Panc1 (cell line): ENCODE results near the gene SULT1C3. TPM values are rescaled to one million over a fixed set of nuclear protein-coding genes. Genes with fewer than 3 reads are reported as not detected.

ENCODE experiments used
- ATAC-seq: fragments of 200-7000 bp; cut with Tn5 transposase; 2 replicates; pipeline ENCODE4 v1.9.1; 2020; ENCODE audit warnings: mild to moderate bottlenecking, moderate library complexity
- BruUV-seq: library from RNA; stranded (reverse); fragments of 400-500 nt; replicated peaks from 2 replicates; lab custom pipeline; 2021; lab: Mats Ljungman, UMichigan
- CTCF ChIA-PET: fragments of 300-600 bp; sonication (Branson Sonifier 250); formaldehyde crosslinking; loops from one replicate; lab custom pipeline; 2022; ENCODE audit warnings: antibody characterized with exemption; lab: Charles Lee
- POLR2A ChIA-PET: fragments of 300-600 bp; sonication (Branson Sonifier 250); formaldehyde crosslinking; loops from one replicate; lab custom pipeline; 2022; ENCODE audit warnings: antibody characterized with exemption; lab: Charles Lee
- DNase-seq: peaks from one replicate; pipeline ENCODE4 v3.0.0-alpha.2; 2010; ENCODE audit warnings: low read depth, low spot score
- H3K27ac ChIP-seq: 2 replicates; pipeline ENCODE4 v1.5.1; 2011; ENCODE audit warnings: mild to moderate bottlenecking, low read length, inconsistent platforms
- H3K27me3 ChIP-seq: fragments of 200-500 bp; sonication (Bioruptor generic); 2 replicates; pipeline ENCODE4 v1.6.0; 2014; ENCODE audit warnings: low read length, inconsistent platforms; ENCODE audit not compliant: control insufficient read depth, insufficient read depth
- H3K36me3 ChIP-seq: fragments of 200-500 bp; sonication (Bioruptor generic); 2 replicates; pipeline ENCODE4 v1.5.1; 2014; ENCODE audit warnings: inconsistent platforms, mild to moderate bottlenecking, low read length, moderate library complexity; ENCODE audit not compliant: control insufficient read depth, insufficient read depth
- H3K4me1 ChIP-seq: 2 replicates; pipeline ENCODE4 v1.5.1; 2011; ENCODE audit warnings: inconsistent platforms, mild to moderate bottlenecking, low read length, moderate library complexity; ENCODE audit not compliant: control insufficient read depth, insufficient read depth
- H3K4me3 ChIP-seq, 2 experiments: 2 replicates each; pipeline ENCODE4 v1.5.1; 2011 to 2012; ENCODE audit warnings: low read depth in 2 of 2, low read length in 2 of 2, mild to moderate bottlenecking in 2 of 2, inconsistent platforms in 1 of 2, moderate library complexity in 1 of 2
- H3K9me3 ChIP-seq: fragments of 200-500 bp; sonication (Bioruptor generic); 2 replicates; pipeline ENCODE4 v1.5.1; 2014; ENCODE audit warnings: low read depth, mild to moderate bottlenecking, inconsistent platforms, low read length, moderate library complexity; ENCODE audit not compliant: control insufficient read depth, insufficient read depth
- CTCF ChIP-seq: fragments of 450-650 bp; IDR thresholded peaks from 2 replicates; pipeline ENCODE4 v1.5.1; 2017; ENCODE audit warnings: mild to moderate bottlenecking
- POLR2AphosphoS5 ChIP-seq: IDR thresholded peaks from 2 replicates; pipeline ENCODE4 v1.6.1; 2012; ENCODE audit warnings: mild to moderate bottlenecking, low read depth, low read length, moderate library complexity
- SIN3A ChIP-seq: IDR thresholded peaks from 2 replicates; pipeline ENCODE4 v1.6.1; 2012; ENCODE audit warnings: low read depth, mild to moderate bottlenecking, low read length, moderate library complexity, borderline replicate concordance; ENCODE audit not compliant: insufficient read depth
- TCF7L2 ChIP-seq: IDR thresholded peaks from 2 replicates; pipeline ENCODE4 v1.6.1; 2011; ENCODE audit warnings: mild to moderate bottlenecking, low read depth, low read length, inconsistent platforms
- in situ Hi-C: cut with HindIII; loops from 2 replicates; pipeline ENCODE4 v1.10.0; 2016; ENCODE audit warnings: low sequenced_read_pairs, low pct_unique_long_range_greater_than_20kb
- intact Hi-C: fragments of 100-400 bp; cut with micrococcal nuclease; formaldehyde crosslinking; loops from one replicate; pipeline ENCODE4 v1.10.0; 2022; ENCODE audit not compliant: unreplicated experiment
- total RNA-seq: library from RNA; stranded (reverse); gene quantifications from one replicate; pipeline ENCODE4 v1.2.1, GENCODE V29; 2021; ENCODE audit not compliant: unreplicated experiment
- TF ChIP-seq, protein P1 (sequence below), 2 experiments: IDR thresholded peaks; 2 replicates each; pipeline ENCODE4 v1.6.1; 2011 to 2012; ENCODE audit warnings: low read depth in 2 of 2, control low read depth in 1 of 2, low read length in 1 of 2, mild to moderate bottlenecking in 1 of 2, moderate library complexity in 1 of 2; ENCODE audit not compliant: insufficient read depth in 1 of 2

Gene SULT1C3
- total RNA-seq, 1 experiment from 2014 or later, result not detected

GRCh38 chr2:108309903-108310302 is 70.1 kb downstream of the SULT1C3 start:
- TF ChIP-seq, protein P1, sequence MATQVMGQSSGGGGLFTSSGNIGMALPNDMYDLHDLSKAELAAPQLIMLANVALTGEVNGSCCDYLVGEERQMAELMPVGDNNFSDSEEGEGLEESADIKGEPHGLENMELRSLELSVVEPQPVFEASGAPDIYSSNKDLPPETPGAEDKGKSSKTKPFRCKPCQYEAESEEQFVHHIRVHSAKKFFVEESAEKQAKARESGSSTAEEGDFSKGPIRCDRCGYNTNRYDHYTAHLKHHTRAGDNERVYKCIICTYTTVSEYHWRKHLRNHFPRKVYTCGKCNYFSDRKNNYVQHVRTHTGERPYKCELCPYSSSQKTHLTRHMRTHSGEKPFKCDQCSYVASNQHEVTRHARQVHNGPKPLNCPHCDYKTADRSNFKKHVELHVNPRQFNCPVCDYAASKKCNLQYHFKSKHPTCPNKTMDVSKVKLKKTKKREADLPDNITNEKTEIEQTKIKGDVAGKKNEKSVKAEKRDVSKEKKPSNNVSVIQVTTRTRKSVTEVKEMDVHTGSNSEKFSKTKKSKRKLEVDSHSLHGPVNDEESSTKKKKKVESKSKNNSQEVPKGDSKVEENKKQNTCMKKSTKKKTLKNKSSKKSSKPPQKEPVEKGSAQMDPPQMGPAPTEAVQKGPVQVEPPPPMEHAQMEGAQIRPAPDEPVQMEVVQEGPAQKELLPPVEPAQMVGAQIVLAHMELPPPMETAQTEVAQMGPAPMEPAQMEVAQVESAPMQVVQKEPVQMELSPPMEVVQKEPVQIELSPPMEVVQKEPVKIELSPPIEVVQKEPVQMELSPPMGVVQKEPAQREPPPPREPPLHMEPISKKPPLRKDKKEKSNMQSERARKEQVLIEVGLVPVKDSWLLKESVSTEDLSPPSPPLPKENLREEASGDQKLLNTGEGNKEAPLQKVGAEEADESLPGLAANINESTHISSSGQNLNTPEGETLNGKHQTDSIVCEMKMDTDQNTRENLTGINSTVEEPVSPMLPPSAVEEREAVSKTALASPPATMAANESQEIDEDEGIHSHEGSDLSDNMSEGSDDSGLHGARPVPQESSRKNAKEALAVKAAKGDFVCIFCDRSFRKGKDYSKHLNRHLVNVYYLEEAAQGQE (IDR thresholded peaks at IDR 0.05; ENCODE audit: insufficient read depth in 1 of 2, low read depth in 2 of 2, low read length in 1 of 2), result no peak
- TF ChIP-seq SIN3A (no peak), CTCF (no peak), TCF7L2 (no peak), POLR2AphosphoS5 (no peak)
- ATAC-seq, result no peak
- Histone ChIP-seq H3K9me3 (no peaks in the 10 kb centered on the region), H3K36me3 (no peaks in the 10 kb centered on the region), H3K4me3 (no peak overlapping the region), H3K27ac (no peak overlapping the region), H3K4me1 (no peaks in the 10 kb centered on the region), H3K27me3 (peaks cover 5% of the 10 kb centered on the region)
- ChIA-PET CTCF (no interaction called here), POLR2A (no interaction called here)
- no peak for DNase-seq
- no TSS peak for BruUV-seq
- intact Hi-C loops (no loop called here), in situ Hi-C loops (no loop called here)

Other genes with a start within 250 kb of the SULT1C3 start
- gene SULT1C2, start 48.9 kb downstream of the SULT1C3 start, total RNA-seq, result 0.31 TPM
- not detected for gene SULT1C4, start 138.0 kb downstream of the SULT1C3 start, total RNA-seq
- gene GCC2, start 209.2 kb downstream of the SULT1C3 start, total RNA-seq, result 23.4 TPM